HEK293T (cell line): ENCODE results near the gene GCA.
A peak's percentile ranks its signal among the peaks of the same experiment; 100 is the strongest.

Source experiments
- CTCF ChIA-PET: fragments of 350-600 bp; formaldehyde crosslinking; extraction: SDS; loops from one replicate; lab custom pipeline; 2021; ENCODE audit warnings: antibody characterized with exemption, inconsistent platforms; lab: Yijun Ruan, JAX
- POLR2A ChIA-PET: fragments of 350-600 bp; formaldehyde crosslinking; extraction: SDS; loops from one replicate; lab custom pipeline; 2020; ENCODE audit warnings: antibody characterized with exemption, inconsistent platforms; lab: Yijun Ruan, JAX
- DNase-seq: peaks from one replicate; pipeline ENCODE4 v3.0.0; 2012; ENCODE audit warnings: mixed read lengths; ENCODE audit errors: extremely low spot score
- ARNT ChIP-seq: fragments of 450-650 bp; IDR thresholded peaks from 2 replicates; pipeline ENCODE4 v1.6.1; 2017; ENCODE audit warnings: mild to moderate bottlenecking
- BHLHE40 ChIP-seq: fragments of 450-650 bp; IDR thresholded peaks from 2 replicates; pipeline ENCODE4 v1.6.1; 2016; ENCODE audit warnings: mild to moderate bottlenecking, moderate library complexity, borderline replicate concordance
- CTBP1 ChIP-seq: fragments of 450-650 bp; IDR thresholded peaks from 2 replicates; pipeline ENCODE4 v1.6.1; 2016; ENCODE audit warnings: borderline replicate concordance
- ELF4 ChIP-seq: fragments of 450-650 bp; IDR thresholded peaks from 2 replicates; pipeline ENCODE4 v1.6.1; 2017; ENCODE audit warnings: antibody characterized with exemption
- FOXA1 ChIP-seq: fragments of 450-650 bp; IDR thresholded peaks from 2 replicates; pipeline ENCODE4 v1.6.1; 2016; ENCODE audit warnings: mild to moderate bottlenecking
- FOXK2 ChIP-seq: fragments of 450-650 bp; IDR thresholded peaks from 2 replicates; pipeline ENCODE4 v1.6.1; 2016; ENCODE audit warnings: mild to moderate bottlenecking
- FOXM1 ChIP-seq: fragments of 450-650 bp; IDR thresholded peaks from 2 replicates; pipeline ENCODE4 v1.6.1; 2017; ENCODE audit warnings: mild to moderate bottlenecking, borderline replicate concordance
- HDGF ChIP-seq: fragments of 450-650 bp; IDR thresholded peaks from 2 replicates; pipeline ENCODE4 v1.6.1; 2017; ENCODE audit warnings: antibody characterized with exemption, borderline replicate concordance
- L3MBTL2 ChIP-seq: fragments of 450-650 bp; conservative IDR thresholded peaks from 2 replicates; pipeline ENCODE4 v1.6.1; 2016; ENCODE audit warnings: mild to moderate bottlenecking
- LEF1 ChIP-seq: fragments of 450-650 bp; IDR thresholded peaks from 2 replicates; pipeline ENCODE4 v1.6.1; 2017; ENCODE audit warnings: mild to moderate bottlenecking, borderline replicate concordance
- NFRKB ChIP-seq: fragments of 450-650 bp; IDR thresholded peaks from 2 replicates; pipeline ENCODE4 v1.6.1; 2016; ENCODE audit warnings: mild to moderate bottlenecking, moderate library complexity
- PKNOX1 ChIP-seq: fragments of 450-650 bp; IDR thresholded peaks from 2 replicates; pipeline ENCODE4 v1.6.1; 2016
- SP1 ChIP-seq: fragments of 450-650 bp; IDR thresholded peaks from 2 replicates; pipeline ENCODE4 v1.6.1; 2017
- SUZ12 ChIP-seq: fragments of 450-650 bp; IDR thresholded peaks from 2 replicates; pipeline ENCODE4 v1.6.1; 2016; ENCODE audit warnings: mild to moderate bottlenecking
- TARDBP ChIP-seq: fragments of 450-650 bp; IDR thresholded peaks from 2 replicates; pipeline ENCODE4 v1.6.1; 2016
- ZNF384 ChIP-seq: fragments of 450-650 bp; IDR thresholded peaks from 2 replicates; pipeline ENCODE4 v1.6.1; 2016

GCA gene

GRCh38 chr2:162343824-162344616 lies at the start of gene GCA:
TSS of gene GCA (plus strand) at chr2:162344132. CDS start at chr2:162344249, 117 bp downstream.
- ChIA-PET POLR2A (no interaction called here), CTCF (interaction anchor here (1.5 kb wide), 1 partner anchor 43 kb away, joined by 3 read pairs; no protein-coding TSS in a partner anchor)

GRCh38 chr2:162295009-162295408 lies 48.9 kb upstream of the GCA start:
- CTCF ChIA-PET, result no interaction called here
- POLR2A ChIA-PET, result no interaction called here
- TF ChIP-seq FOXK2, result no peak
- TF ChIP-seq L3MBTL2, result no peak
- no peak for TF ChIP-seq TARDBP
- TF ChIP-seq ELF4, result no peak
- TF ChIP-seq ZNF384, result no peak
- no peak for TF ChIP-seq SP1
- TF ChIP-seq FOXM1, result no peak
- no peak for TF ChIP-seq BHLHE40
- no peak for TF ChIP-seq NFRKB
- no peak for TF ChIP-seq PKNOX1
- TF ChIP-seq HDGF, result no peak
- TF ChIP-seq LEF1, result no peak
- TF ChIP-seq CTBP1, result no peak
- no peak for DNase-seq

More at GRCh38 chr2:162343824-162344616, at the start of gene GCA:
- TF ChIP-seq SUZ12 (no peak), CTBP1 (peak; percentile 73), NFRKB (no peak), HDGF (no peak), FOXK2 (no peak), BHLHE40 (no peak), ARNT (no peak), ZNF384 (no peak), FOXM1 (no peak), FOXA1 (no peak), LEF1 (no peak), L3MBTL2 (peak; percentile 47), ELF4 (0 out of 2 replicates have a peak, but pooled peaks have one; percentile 14), SP1 (peak; percentile 56; the same call in 1 of the 2 replicates)
- peak; percentile 95 for DNase-seq

- POLR2A ChIA-PET, result no interaction called here
Measured at GRCh38 chr2:162297925-162298552, 45.9 kb upstream of the GCA start.

GRCh38 chr2:162298669-162299335 lies 45.1 kb upstream of the GCA start:
- DNase-seq, result no peak
- no peak for TF ChIP-seq NFRKB
- TF ChIP-seq TARDBP, result no peak
- no peak for TF ChIP-seq FOXM1
- TF ChIP-seq SP1, result no peak
- TF ChIP-seq BHLHE40, result no peak
- no peak for TF ChIP-seq FOXK2
- TF ChIP-seq L3MBTL2, result no peak
- TF ChIP-seq ELF4, result no peak
- no peak for TF ChIP-seq CTBP1
- TF ChIP-seq HDGF, result no peak
- no peak for TF ChIP-seq SUZ12
- no peak for TF ChIP-seq LEF1
- ChIA-PET POLR2A (no interaction called here), CTCF (interaction anchor here (0.6 to 1.9 kb wide), 9 partner anchors 10 to 1973 kb away, joined by 3 to 29 read pairs (median 4); partner anchors contain the start of gene IFIH1)

More at GRCh38 chr2:162297925-162298552, 45.9 kb upstream of the GCA start:
- no peak for TF ChIP-seq FOXA1
- TF ChIP-seq ZNF384, result peak; percentile 87
- CTCF ChIA-PET, result interaction anchor here (0.6 to 1.9 kb wide), 9 partner anchors 8 to 1973 kb away, joined by 3 to 29 read pairs (median 4); partner anchors contain the start of gene IFIH1
- DNase-seq, result peak; percentile 35

- POLR2A ChIA-PET, result no interaction called here
- no peak for DNase-seq
- no peak for TF ChIP-seq LEF1
- TF ChIP-seq FOXA1, result no peak
- CTCF ChIA-PET, result interaction anchor here (1.8 kb wide), 1 partner anchor 79 kb away, joined by 7 read pairs; no protein-coding TSS in a partner anchor
Measured at GRCh38 chr2:162300266-162300665, 43.7 kb upstream of the GCA start.

GRCh38 chr2:162301151-162301804 lies 42.7 kb upstream of the GCA start:
- POLR2A ChIA-PET, result no interaction called here
- TF ChIP-seq PKNOX1 (peak; percentile 33), SP1 (no peak), L3MBTL2 (peak; percentile 44; the same call in 1 of the 2 replicates)
- peak; percentile 23 for DNase-seq
- CTCF ChIA-PET, result interaction anchor here (1.0 to 1.8 kb wide), 4 partner anchors 12 to 80 kb away, joined by 3 to 7 read pairs (median 4); partner anchors contain the start of gene GCA
